B cell (primary cell): ENCODE measurements around the gene PMIS2. TPM values are rescaled to one million over a fixed set of nuclear protein-coding genes. Genes with fewer than 3 reads are reported as not detected.

Source experiments
- ATAC-seq: fragments of 200-7000 bp; cut with Tn5 transposase; one replicate; pipeline ENCODE4 v1.10.0; 2021; ENCODE audit warnings: low read depth, mild to moderate bottlenecking, moderate number of reproducible peaks, moderate library complexity
- CTCF ChIA-PET: fragments of 350-600 bp; sonication (Branson Sonifier 250); formaldehyde crosslinking; loops from one replicate; lab custom pipeline; 2021; ENCODE audit warnings: antibody characterized with exemption, inconsistent platforms; lab: Charles Lee
- POLR2A ChIA-PET: fragments of 350-600 bp; sonication (Branson Sonifier 250); formaldehyde crosslinking; loops from one replicate; lab custom pipeline; 2021; ENCODE audit warnings: antibody characterized with exemption; lab: Charles Lee
- DNase-seq: peaks from one replicate; pipeline ENCODE4 v3.0.0; 2013
- H2AFZ ChIP-seq: 2 replicates; pipeline ENCODE4 v1.6.1; 2012; ENCODE audit warnings: mild to moderate bottlenecking, low read depth, low read length; ENCODE audit not compliant: insufficient read depth, poor library complexity, severe bottlenecking
- H3K27ac ChIP-seq, 2 donors: 1 replicate in 1 of 2; 2 replicates in 1 of 2; pipeline ENCODE4 v1.5.1; 2012 to 2013; ENCODE audit warnings: low read length in 2 of 2, mild to moderate bottlenecking in 2 of 2, moderate library complexity in 1 of 2
- H3K27me3 ChIP-seq, 4 experiments: fragments of 200-600 bp in 1 of 4; sonication (generic) in 1 of 4; replicated peaks in 1 of 4; 1 replicate in 2 of 4; 2 replicates in 2 of 4; pipeline versions ENCODE4 v1.6.1 to v1.7.0; 2013 to 2016; ENCODE audit warnings: low read length in 3 of 4, mild to moderate bottlenecking in 2 of 4, mixed read lengths in 1 of 4, moderate library complexity in 1 of 4; ENCODE audit not compliant: insufficient read depth in 4 of 4, control insufficient read depth in 3 of 4; ENCODE audit errors: control extremely low read depth in 1 of 4
- H3K36me3 ChIP-seq, 2 experiments: replicated peaks in 1 of 2; 1 replicate in 1 of 2; 2 replicates in 1 of 2; pipeline versions ENCODE4 v1.6.1 to v1.7.1; 2013; ENCODE audit warnings: low read length in 1 of 2; ENCODE audit not compliant: insufficient read depth in 2 of 2, control insufficient read depth in 1 of 2; ENCODE audit errors: control extremely low read depth in 1 of 2, extremely low read depth in 1 of 2
- H3K4me1 ChIP-seq, 2 donors: fragments of 200-600 bp in 1 of 2; sonication (generic) in 1 of 2; 1 replicate in 1 of 2; 2 replicates in 1 of 2; pipeline versions ENCODE4 v1.5.1 to v1.6.1; 2013 to 2017; ENCODE audit warnings: low read length in 2 of 2; ENCODE audit not compliant: control insufficient read depth in 2 of 2, insufficient read depth in 2 of 2
- H3K4me2 ChIP-seq: replicated peaks from 2 replicates; pipeline ENCODE3; 2012; ENCODE audit warnings: mild to moderate bottlenecking, low read depth, low read length; ENCODE audit not compliant: poor library complexity, severe bottlenecking
- H3K4me3 ChIP-seq, 5 experiments: fragments of 200-600 bp in 1 of 5; sonication (generic) in 1 of 5; 1 replicate in 3 of 5; 2 replicates in 2 of 5; pipeline versions ENCODE4 v1.5.1 to v1.7.0; 2011 to 2016; ENCODE audit warnings: low read length in 4 of 5, mild to moderate bottlenecking in 4 of 5, low read depth in 2 of 5, control low read depth in 1 of 5, moderate library complexity in 1 of 5; ENCODE audit not compliant: insufficient read depth in 1 of 5; ENCODE audit errors: control extremely low read depth in 1 of 5, extremely low read depth in 1 of 5
- H3K79me2 ChIP-seq: fragments of 200-600 bp; sonication (generic); one replicate; pipeline ENCODE4 v1.6.0; 2016; ENCODE audit warnings: low read length; ENCODE audit not compliant: control insufficient read depth, insufficient read depth
- H3K9ac ChIP-seq: fragments of 200-600 bp; sonication (generic); 2 replicates; pipeline ENCODE4 v1.6.1; 2017; ENCODE audit warnings: mild to moderate bottlenecking, low read length, moderate library complexity
- H3K9me3 ChIP-seq, 3 donors: one replicate each; pipeline versions ENCODE4 v1.6.1 to v1.7.1; 2013; ENCODE audit warnings: low read length in 2 of 3; ENCODE audit not compliant: control insufficient read depth in 2 of 3, insufficient read depth in 1 of 3; ENCODE audit errors: control extremely low read depth in 1 of 3
- H4K20me1 ChIP-seq: 2 replicates; pipeline ENCODE4 v1.6.0; 2012; ENCODE audit warnings: mild to moderate bottlenecking, low read length; ENCODE audit not compliant: insufficient read depth, control insufficient read depth, poor library complexity, severe bottlenecking
- H3K27ac Mint-ChIP-seq: one replicate; pipeline ENCODE4 v1.8.0; 2021; ENCODE audit warnings: mixed read lengths
- H3K27me3 Mint-ChIP-seq: one replicate; pipeline ENCODE4 v1.8.0; 2021; ENCODE audit warnings: mixed read lengths
- H3K4me1 Mint-ChIP-seq: one replicate; pipeline ENCODE4 v1.8.0; 2021; ENCODE audit warnings: mixed read lengths
- H3K4me3 Mint-ChIP-seq: one replicate; pipeline ENCODE4 v1.8.0; 2021; ENCODE audit warnings: mixed read lengths
- H3K9me3 Mint-ChIP-seq: one replicate; pipeline ENCODE4 v1.8.0; 2022; ENCODE audit warnings: mixed read lengths; ENCODE audit not compliant: insufficient read depth
- CTCF ChIP-seq: fragments of 200-600 bp; IDR thresholded peaks from one replicate; pipeline ENCODE4 v1.8.0; 2022; ENCODE audit warnings: antibody characterized with exemption, mild to moderate bottlenecking
- EZH2 ChIP-seq: IDR thresholded peaks from 2 replicates; pipeline ENCODE4 v1.6.1; 2012; ENCODE audit warnings: borderline replicate concordance, low read depth, mild to moderate bottlenecking, moderate library complexity, low read length; ENCODE audit not compliant: insufficient read depth, poor library complexity, severe bottlenecking
- WGBS: methylation state at CpG from one replicate; pipeline ENCODE4 v1.1.5; 2013; ENCODE audit warnings: missing lambda C conversion rate; ENCODE audit not compliant: insufficient coverage; 5-methylcytosine and 5-hydroxymethylcytosine counted together
- intact Hi-C: fragments of 100-400 bp; cut with micrococcal nuclease; formaldehyde crosslinking; loops from one replicate; pipeline ENCODE4 v1.10.0; 2022
- polyA plus RNA-seq: library from polyadenylated mRNA; depleted of rRNA; stranded (reverse); fragments of >200 nt; gene quantifications from 2 replicates; pipeline ENCODE4 v1.2.3, GENCODE V29; 2012
- total RNA-seq, 2 donors: library from RNA; stranded (reverse); fragments of 120-200 nt in 1 of 2; gene quantifications; 1 replicate in 1 of 2; 2 replicates in 1 of 2; pipeline versions ENCODE4 v1.2.3 to v1.2.4, GENCODE V29; 2013 to 2022

PMIS2 gene
- total and polyA plus RNA-seq, 2 donors (not counting 1 experiment from before 2014, with no cell fraction given): not detected

GRCh38 chr19:35578707-35579106 lies 7.3 kb upstream of the PMIS2 start:
- Histone ChIP-seq H3K36me3 (no peaks in the 10 kb centered on the region), H3K27me3 (peaks cover 0 to 3% (median 0%) of the 10 kb centered on the region in 4 experiments), H3K4me1 (no peaks in the 10 kb centered on the region), H3K27ac (no peak overlapping the region), H3K9me3 (peaks cover 0 to 28% (median 16%) of the 10 kb centered on the region in 3 donors), H4K20me1 (no peaks in the 10 kb centered on the region), H3K4me2 (no peak overlapping the region), H3K79me2 (no peaks in the 10 kb centered on the region), H2AFZ (no peak overlapping the region), H3K4me3 (no peak overlapping the region), H3K9ac (no peak overlapping the region)
- intact Hi-C loops: no loop called here
- ATAC-seq (no peak), DNase-seq (no peak)
- no peaks in the 10 kb centered on the region for H3K4me1 Mint-ChIP-seq
- POLR2A ChIA-PET: no interaction called here
- H3K9me3 Mint-ChIP-seq: peaks cover 17% of the 10 kb centered on the region
- H3K4me3 Mint-ChIP-seq: no peak overlapping the region
- WGBS: 80% methylated on average over 3 of the region's 7 CpGs
- peaks cover 29% of the 10 kb centered on the region for H3K27me3 Mint-ChIP-seq
- TF ChIP-seq CTCF (no peak), EZH2 (no peak)
- no peak overlapping the region for H3K27ac Mint-ChIP-seq
- CTCF ChIA-PET: no interaction called here

GRCh38 chr19:35582760-35583159 lies 3.2 kb upstream of the PMIS2 start:
- intact Hi-C loops: no loop called here

More at GRCh38 chr19:35582760-35583159, 3.2 kb upstream of the PMIS2 start:
- no CpG with 5 or more reads among the region's 1 CpG for WGBS
- Mint-ChIP-seq H3K4me1 (no peaks in the 10 kb centered on the region), H3K9me3 (no peaks in the 10 kb centered on the region), H3K27me3 (peaks cover 30% of the 10 kb centered on the region), H3K4me3 (no peak overlapping the region), H3K27ac (no peak overlapping the region)
- TF ChIP-seq EZH2 (no peak), CTCF (no peak)
- Histone ChIP-seq H3K9me3 (peaks cover 0 to 13% (median 0%) of the 10 kb centered on the region in 3 donors), H3K4me1 (no peaks in the 10 kb centered on the region), H3K27me3 (peaks cover 0 to 20% (median 0%) of the 10 kb centered on the region in 4 experiments), H4K20me1 (no peaks in the 10 kb centered on the region), H2AFZ (no peak overlapping the region), H3K36me3 (no peaks in the 10 kb centered on the region), H3K9ac (no peak overlapping the region), H3K4me3 (no peak overlapping the region), H3K79me2 (no peaks in the 10 kb centered on the region), H3K4me2 (no peak overlapping the region), H3K27ac (no peak overlapping the region)
- CTCF ChIA-PET: no interaction called here
- ATAC-seq (no peak), DNase-seq (no peak)
- POLR2A ChIA-PET: no interaction called here
